HepG2 (cell line): Measurements from ENCODE around the gene PMVK. TPM values are rescaled to one million over a fixed set of nuclear protein-coding genes. Genes with fewer than 3 reads are reported as not detected.

ENCODE experiments used
- HOXA3 ChIP-seq: sonication (generic); formaldehyde crosslinking; IDR thresholded peaks from 2 replicates; pipeline ENCODE4 v1.5.0; 2020; ENCODE audit warnings: missing genetic modification reagents
- KAT8 ChIP-seq: IDR thresholded peaks from 2 replicates; pipeline ENCODE4 v1.6.1; 2016; ENCODE audit warnings: missing genetic modification reagents, missing compliant biosample characterization
- KDM1A ChIP-seq: IDR thresholded peaks from 2 replicates; pipeline ENCODE4 v1.6.1; 2016; ENCODE audit warnings: missing compliant biosample characterization
- KDM3A ChIP-seq: IDR thresholded peaks from 2 replicates; pipeline ENCODE4 v1.6.1; 2018; ENCODE audit warnings: low read depth, missing compliant biosample characterization
- MTA3 ChIP-seq: sonication (generic); formaldehyde crosslinking; IDR thresholded peaks from 2 replicates; pipeline ENCODE4 v1.4.0; 2020; ENCODE audit warnings: missing genetic modification reagents
- MTF2 ChIP-seq: sonication (generic); formaldehyde crosslinking; IDR thresholded peaks from 2 replicates; pipeline ENCODE4 v1.5.0; 2020; ENCODE audit warnings: missing genetic modification reagents, borderline replicate concordance
- NFE2 ChIP-seq: sonication (generic); formaldehyde crosslinking; IDR thresholded peaks from 2 replicates; pipeline ENCODE4 v1.4.0; 2020; ENCODE audit warnings: missing genetic modification reagents
- NONO ChIP-seq, 2 experiments: fragments of 450-650 bp in 1 of 2; sonication (generic) in 1 of 2; formaldehyde crosslinking in 1 of 2; IDR thresholded peaks in 1 of 2; conservative IDR thresholded peaks in 1 of 2; 2 replicates each; pipeline versions ENCODE4 v1.6.1 to v1.8.0; 2017 to 2022; ENCODE audit warnings: mild to moderate bottlenecking in 1 of 2, missing genetic modification reagents in 1 of 2, moderate library complexity in 1 of 2
- NR2F2 ChIP-seq: IDR thresholded peaks from 2 replicates; pipeline ENCODE4 v1.6.1; 2012; ENCODE audit warnings: low read depth, inconsistent platforms, borderline replicate concordance
- PHF21A ChIP-seq: sonication (generic); formaldehyde crosslinking; IDR thresholded peaks from 2 replicates; pipeline ENCODE4 v1.5.0; 2020; ENCODE audit warnings: mild to moderate bottlenecking, missing genetic modification reagents
- RFXANK ChIP-seq: IDR thresholded peaks from 2 replicates; pipeline ENCODE4 v1.6.1; 2016
- TAF1 ChIP-seq: sonication (generic); formaldehyde crosslinking; IDR thresholded peaks from 2 replicates; pipeline ENCODE4 v1.4.0; 2020; ENCODE audit warnings: missing genetic modification reagents
- TBX2 ChIP-seq: sonication (generic); formaldehyde crosslinking; IDR thresholded peaks from 2 replicates; pipeline ENCODE4 v1.5.0; 2020; ENCODE audit warnings: missing genetic modification reagents, mild to moderate bottlenecking, borderline replicate concordance
- XRCC5 ChIP-seq: fragments of 200-400 bp; formaldehyde crosslinking; optimal IDR thresholded peaks from 2 replicates; pipeline ENCODE3; 2017; ENCODE audit warnings: mild to moderate bottlenecking, low read length
- ZFP41 ChIP-seq: sonication (generic); formaldehyde crosslinking; IDR thresholded peaks from 2 replicates; pipeline ENCODE4 v1.4.0; 2020; ENCODE audit warnings: mild to moderate bottlenecking, missing genetic modification reagents, borderline replicate concordance
- ZMYM2 ChIP-seq: sonication (generic); formaldehyde crosslinking; IDR thresholded peaks from 2 replicates; pipeline ENCODE4 v1.8.0; 2022; ENCODE audit warnings: mild to moderate bottlenecking, missing genetic modification reagents
- ZNF44 ChIP-seq: sonication (generic); formaldehyde crosslinking; IDR thresholded peaks from 2 replicates; pipeline ENCODE4 v1.5.1; 2020; ENCODE audit warnings: mild to moderate bottlenecking, missing genetic modification reagents
- ZNF616 ChIP-seq: sonication (generic); formaldehyde crosslinking; IDR thresholded peaks from 2 replicates; pipeline ENCODE4 v1.5.0; 2020; ENCODE audit warnings: low read depth, mild to moderate bottlenecking, missing genetic modification reagents
- ZNF891 ChIP-seq: sonication (generic); formaldehyde crosslinking; IDR thresholded peaks from 2 replicates; pipeline ENCODE4 v1.5.0; 2020; ENCODE audit warnings: mild to moderate bottlenecking, missing genetic modification reagents
- polyA plus RNA-seq, 8 experiments: library from polyadenylated mRNA; depleted of rRNA in 3 of 8; stranded (reverse) in 7 of 8; unstranded in 1 of 8; fragments of >200 nt; fragmentation: Illumina TruSeq in 4 of 8; extraction: Trizol in 4 of 8; gene quantifications; 2 replicates each; pipeline versions ENCODE4 v1.2.1 to v1.2.3, GENCODE V29; 2011 to 2016; ENCODE audit warnings: low read depth in 4 of 8, missing spikeins in 1 of 8, mixed read lengths in 1 of 8; ENCODE audit not compliant: insufficient read depth in 1 of 8
- total RNA-seq, 5 experiments: library from RNA; depleted of rRNA; stranded (reverse); fragments of >200 nt; fragmentation: Illumina TruSeq; extraction: Trizol; gene quantifications; 2 replicates each; pipeline ENCODE4 v1.2.3, GENCODE V29; 2016; ENCODE audit warnings: low read depth in 1 of 5
- TF ChIP-seq, protein P1 (sequence below): IDR thresholded peaks from 2 replicates; pipeline ENCODE4 v1.6.1; 2016; ENCODE audit warnings: control low read depth
- TF ChIP-seq, protein P2 (sequence below): sonication (generic); formaldehyde crosslinking; IDR thresholded peaks from 2 replicates; pipeline ENCODE4 v1.4.0; 2020; ENCODE audit warnings: mild to moderate bottlenecking, missing genetic modification reagents
- TF ChIP-seq, protein P3 (sequence below): sonication (generic); formaldehyde crosslinking; IDR thresholded peaks from 2 replicates; pipeline ENCODE4 v1.9.0; 2021; ENCODE audit warnings: missing genetic modification reagents, mild to moderate bottlenecking, borderline replicate concordance
- TF ChIP-seq, protein P4 (sequence below): sonication (generic); formaldehyde crosslinking; IDR thresholded peaks from 2 replicates; pipeline ENCODE4 v1.8.0; 2022; ENCODE audit warnings: missing genetic modification reagents, mild to moderate bottlenecking, borderline replicate concordance
- TF ChIP-seq, protein P5 (sequence below): sonication (generic); formaldehyde crosslinking; IDR thresholded peaks from 2 replicates; pipeline ENCODE4 v1.8.0; 2022; ENCODE audit warnings: mild to moderate bottlenecking, missing genetic modification reagents, moderate library complexity

PMVK gene
- total and polyA plus RNA-seq, 2 of the 13 experiments (the other 11 are each of a cell fraction or from before 2014, with no cell fraction given) = 3.9 to 12.6 TPM

DNA sequence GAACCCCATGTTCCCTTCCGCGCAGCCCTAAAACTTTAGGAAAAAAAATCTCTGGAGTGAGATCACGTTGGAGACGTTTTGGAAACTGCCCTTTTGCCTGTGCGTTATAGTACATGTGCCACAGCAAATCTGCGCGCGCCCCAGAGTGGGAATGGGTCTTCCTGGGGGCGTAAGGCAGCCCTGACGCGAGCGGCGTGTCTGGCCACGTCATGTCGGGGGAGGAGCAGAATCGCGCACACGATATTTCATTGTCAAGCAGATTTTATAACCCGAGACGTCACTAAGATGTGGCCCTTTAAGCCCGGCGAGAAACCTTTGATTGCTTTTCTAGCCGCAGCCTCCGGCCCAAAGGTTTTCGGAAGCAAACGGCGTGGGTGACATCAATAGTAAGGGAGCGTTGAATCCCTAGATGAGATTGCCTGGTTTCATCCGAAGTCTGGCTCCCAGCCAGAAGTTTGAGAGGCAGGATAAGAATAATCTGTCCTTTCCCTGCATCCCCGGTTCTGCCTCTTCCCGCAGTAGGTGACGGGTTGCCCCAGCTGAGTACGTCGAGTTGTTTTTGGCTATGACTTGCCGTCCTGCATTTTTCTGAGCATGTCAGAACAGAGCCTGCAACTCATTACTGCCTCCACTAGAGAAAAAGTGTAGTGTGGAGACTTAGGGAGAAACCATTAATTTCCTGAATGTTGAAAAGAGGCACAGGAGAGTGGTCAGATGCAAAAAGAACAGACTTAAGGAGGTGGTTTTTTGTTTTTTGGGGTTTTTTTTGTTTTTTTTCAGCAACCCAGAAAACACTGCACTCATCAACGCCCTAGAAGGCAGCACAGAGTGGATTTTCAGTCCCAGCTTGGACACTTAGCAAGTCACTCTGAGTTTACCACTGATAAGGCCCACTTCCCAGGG lies 817 bp upstream of the PMVK start (continued):
- TF ChIP-seq, protein P1, sequence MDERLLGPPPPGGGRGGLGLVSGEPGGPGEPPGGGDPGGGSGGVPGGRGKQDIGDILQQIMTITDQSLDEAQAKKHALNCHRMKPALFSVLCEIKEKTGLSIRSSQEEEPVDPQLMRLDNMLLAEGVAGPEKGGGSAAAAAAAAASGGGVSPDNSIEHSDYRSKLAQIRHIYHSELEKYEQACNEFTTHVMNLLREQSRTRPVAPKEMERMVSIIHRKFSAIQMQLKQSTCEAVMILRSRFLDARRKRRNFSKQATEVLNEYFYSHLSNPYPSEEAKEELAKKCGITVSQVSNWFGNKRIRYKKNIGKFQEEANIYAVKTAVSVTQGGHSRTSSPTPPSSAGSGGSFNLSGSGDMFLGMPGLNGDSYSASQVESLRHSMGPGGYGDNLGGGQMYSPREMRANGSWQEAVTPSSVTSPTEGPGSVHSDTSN (CRISPR knock-in tag) = no peak
- TF ChIP-seq PHF21A (peak; percentile 16; the same call in 1 of the 2 replicates), MTA3 (CRISPR knock-in tag) (no peak), HOXA3 (CRISPR knock-in tag) (peak; percentile 85), ZNF616 (CRISPR knock-in tag) (no peak), ZMYM2 (no peak), KDM3A (CRISPR knock-in tag) (no peak), TAF1 (CRISPR knock-in tag) (no peak), TBX2 (CRISPR knock-in tag) (no peak), XRCC5 (peak; percentile 16), MTF2 (CRISPR knock-in tag) (no peak), NFE2 (CRISPR knock-in tag) (no peak), KAT8 (no peak), ZFP41 (CRISPR knock-in tag) (no peak), ZNF891 (no peak), RFXANK (CRISPR knock-in tag) (no peak), KDM1A (no peak), NR2F2 (no peak; the same call in 1 of the 2 replicates), ZNF44 (CRISPR knock-in tag) (peak; percentile 49; the same call in 1 of the 2 replicates), NONO (IDR thresholded peaks at IDR 0.05) (0 out of 2 replicates have a peak, but pooled peaks have one; percentile 66), NONO (CRISPR knock-in tag; conservative IDR thresholded peaks at IDR 0.05) (no peak)
- TF ChIP-seq, protein P2, sequence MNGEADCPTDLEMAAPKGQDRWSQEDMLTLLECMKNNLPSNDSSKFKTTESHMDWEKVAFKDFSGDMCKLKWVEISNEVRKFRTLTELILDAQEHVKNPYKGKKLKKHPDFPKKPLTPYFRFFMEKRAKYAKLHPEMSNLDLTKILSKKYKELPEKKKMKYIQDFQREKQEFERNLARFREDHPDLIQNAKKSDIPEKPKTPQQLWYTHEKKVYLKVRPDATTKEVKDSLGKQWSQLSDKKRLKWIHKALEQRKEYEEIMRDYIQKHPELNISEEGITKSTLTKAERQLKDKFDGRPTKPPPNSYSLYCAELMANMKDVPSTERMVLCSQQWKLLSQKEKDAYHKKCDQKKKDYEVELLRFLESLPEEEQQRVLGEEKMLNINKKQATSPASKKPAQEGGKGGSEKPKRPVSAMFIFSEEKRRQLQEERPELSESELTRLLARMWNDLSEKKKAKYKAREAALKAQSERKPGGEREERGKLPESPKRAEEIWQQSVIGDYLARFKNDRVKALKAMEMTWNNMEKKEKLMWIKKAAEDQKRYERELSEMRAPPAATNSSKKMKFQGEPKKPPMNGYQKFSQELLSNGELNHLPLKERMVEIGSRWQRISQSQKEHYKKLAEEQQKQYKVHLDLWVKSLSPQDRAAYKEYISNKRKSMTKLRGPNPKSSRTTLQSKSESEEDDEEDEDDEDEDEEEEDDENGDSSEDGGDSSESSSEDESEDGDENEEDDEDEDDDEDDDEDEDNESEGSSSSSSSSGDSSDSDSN (CRISPR knock-in tag) = no peak
- TF ChIP-seq, protein P3, sequence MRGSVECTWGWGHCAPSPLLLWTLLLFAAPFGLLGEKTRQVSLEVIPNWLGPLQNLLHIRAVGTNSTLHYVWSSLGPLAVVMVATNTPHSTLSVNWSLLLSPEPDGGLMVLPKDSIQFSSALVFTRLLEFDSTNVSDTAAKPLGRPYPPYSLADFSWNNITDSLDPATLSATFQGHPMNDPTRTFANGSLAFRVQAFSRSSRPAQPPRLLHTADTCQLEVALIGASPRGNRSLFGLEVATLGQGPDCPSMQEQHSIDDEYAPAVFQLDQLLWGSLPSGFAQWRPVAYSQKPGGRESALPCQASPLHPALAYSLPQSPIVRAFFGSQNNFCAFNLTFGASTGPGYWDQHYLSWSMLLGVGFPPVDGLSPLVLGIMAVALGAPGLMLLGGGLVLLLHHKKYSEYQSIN = no peak
- TF ChIP-seq, protein P4, sequence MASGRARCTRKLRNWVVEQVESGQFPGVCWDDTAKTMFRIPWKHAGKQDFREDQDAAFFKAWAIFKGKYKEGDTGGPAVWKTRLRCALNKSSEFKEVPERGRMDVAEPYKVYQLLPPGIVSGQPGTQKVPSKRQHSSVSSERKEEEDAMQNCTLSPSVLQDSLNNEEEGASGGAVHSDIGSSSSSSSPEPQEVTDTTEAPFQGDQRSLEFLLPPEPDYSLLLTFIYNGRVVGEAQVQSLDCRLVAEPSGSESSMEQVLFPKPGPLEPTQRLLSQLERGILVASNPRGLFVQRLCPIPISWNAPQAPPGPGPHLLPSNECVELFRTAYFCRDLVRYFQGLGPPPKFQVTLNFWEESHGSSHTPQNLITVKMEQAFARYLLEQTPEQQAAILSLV = no peak
- TF ChIP-seq, protein P5, sequence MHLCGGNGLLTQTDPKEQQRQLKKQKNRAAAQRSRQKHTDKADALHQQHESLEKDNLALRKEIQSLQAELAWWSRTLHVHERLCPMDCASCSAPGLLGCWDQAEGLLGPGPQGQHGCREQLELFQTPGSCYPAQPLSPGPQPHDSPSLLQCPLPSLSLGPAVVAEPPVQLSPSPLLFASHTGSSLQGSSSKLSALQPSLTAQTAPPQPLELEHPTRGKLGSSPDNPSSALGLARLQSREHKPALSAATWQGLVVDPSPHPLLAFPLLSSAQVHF (CRISPR knock-in tag) = no peak
